HepG2 (cell line): Measurements from ENCODE around the gene MTO1. TPM values are rescaled to one million over a fixed set of nuclear protein-coding genes. Genes with fewer than 3 reads are reported as not detected.
A peak's percentile ranks its signal among the peaks of the same experiment; 100 is the strongest.

Experiments
- AKAP8 ChIP-seq: sonication (generic); formaldehyde crosslinking; IDR thresholded peaks from 2 replicates; pipeline ENCODE4 v1.5.1; 2020; ENCODE audit warnings: mild to moderate bottlenecking, missing genetic modification reagents
- CSRNP2 ChIP-seq: sonication (generic); formaldehyde crosslinking; conservative IDR thresholded peaks from 2 replicates; pipeline ENCODE4 v1.8.0; 2022; ENCODE audit warnings: low read depth, missing genetic modification reagents
- ELF3 ChIP-seq: IDR thresholded peaks from 2 replicates; pipeline ENCODE4 v1.6.1; 2016; ENCODE audit warnings: missing genetic modification reagents, missing compliant biosample characterization
- FLYWCH1 ChIP-seq: sonication (generic); formaldehyde crosslinking; IDR thresholded peaks from 2 replicates; pipeline ENCODE4 v1.8.1; 2023; ENCODE audit warnings: mild to moderate bottlenecking, missing genetic modification reagents
- FOXO1 ChIP-seq: sonication (generic); formaldehyde crosslinking; IDR thresholded peaks from 2 replicates; pipeline ENCODE4 v1.4.0; 2020; ENCODE audit warnings: missing genetic modification reagents
- GABPB1 ChIP-seq: IDR thresholded peaks from 2 replicates; pipeline ENCODE4 v1.6.1; 2016; ENCODE audit warnings: mild to moderate bottlenecking, missing genetic modification reagents, moderate library complexity, missing compliant biosample characterization
- HES4 ChIP-seq: sonication (generic); formaldehyde crosslinking; IDR thresholded peaks from 2 replicates; pipeline ENCODE4 v1.9.0; 2021; ENCODE audit warnings: mild to moderate bottlenecking, missing genetic modification reagents, borderline replicate concordance
- HOXD1 ChIP-seq: sonication (generic); formaldehyde crosslinking; IDR thresholded peaks from 2 replicates; pipeline ENCODE4 v1.5.0; 2020; ENCODE audit warnings: missing genetic modification reagents
- POLR2A ChIP-seq, 2 experiments: IDR thresholded peaks; 2 replicates each; pipeline ENCODE4 v1.6.1; 2011; ENCODE audit warnings: low read depth in 2 of 2, low read length in 2 of 2, mild to moderate bottlenecking in 1 of 2, moderate library complexity in 1 of 2; ENCODE audit not compliant: insufficient read depth in 1 of 2
- ZNF142 ChIP-seq: sonication (generic); formaldehyde crosslinking; IDR thresholded peaks from 2 replicates; pipeline ENCODE4 v1.4.0; 2020; ENCODE audit warnings: missing genetic modification reagents
- ZNF160 ChIP-seq: sonication (generic); formaldehyde crosslinking; IDR thresholded peaks from 2 replicates; pipeline ENCODE4 v1.8.0; 2022; ENCODE audit warnings: mild to moderate bottlenecking, inconsistent platforms, missing genetic modification reagents
- ZNF205 ChIP-seq: IDR thresholded peaks from 2 replicates; pipeline ENCODE4 v1.6.1; 2018; ENCODE audit warnings: missing biosample characterization, missing genetic modification reagents
- ZNF230 ChIP-seq: sonication (generic); formaldehyde crosslinking; IDR thresholded peaks from 2 replicates; pipeline ENCODE4 v1.4.0; 2020; ENCODE audit warnings: mild to moderate bottlenecking, missing genetic modification reagents
- ZNF234 ChIP-seq: sonication (generic); formaldehyde crosslinking; conservative IDR thresholded peaks from 2 replicates; pipeline ENCODE4 v1.5.1; 2020; ENCODE audit warnings: mild to moderate bottlenecking, missing genetic modification reagents
- ZNF30 ChIP-seq: sonication (generic); formaldehyde crosslinking; IDR thresholded peaks from 2 replicates; pipeline ENCODE4 v1.5.0; 2020; ENCODE audit warnings: mild to moderate bottlenecking, missing genetic modification reagents
- ZNF326 ChIP-seq: sonication (generic); formaldehyde crosslinking; IDR thresholded peaks from 2 replicates; pipeline ENCODE4 v1.4.0; 2020; ENCODE audit warnings: missing genetic modification reagents, borderline replicate concordance
- ZNF430 ChIP-seq: sonication (generic); formaldehyde crosslinking; IDR thresholded peaks from 2 replicates; pipeline ENCODE4 v1.9.0; 2021; ENCODE audit warnings: mild to moderate bottlenecking, missing genetic modification reagents
- ZNF704 ChIP-seq: sonication (generic); formaldehyde crosslinking; IDR thresholded peaks from 2 replicates; pipeline ENCODE4 v1.8.1; 2023; ENCODE audit warnings: mild to moderate bottlenecking, inconsistent platforms, moderate library complexity, missing genetic modification reagents, borderline replicate concordance
- ZNF790 ChIP-seq: sonication (generic); formaldehyde crosslinking; IDR thresholded peaks from 2 replicates; pipeline ENCODE4 v1.8.0; 2022; ENCODE audit warnings: missing genetic modification reagents, mild to moderate bottlenecking, borderline replicate concordance
- ZNF883 ChIP-seq: sonication (generic); formaldehyde crosslinking; IDR thresholded peaks from 2 replicates; pipeline ENCODE4 v1.5.1; 2020; ENCODE audit warnings: mild to moderate bottlenecking, missing genetic modification reagents; ENCODE audit errors: not compliant biosample characterization
- polyA plus RNA-seq, 8 experiments: library from polyadenylated mRNA; depleted of rRNA in 3 of 8; stranded (reverse) in 7 of 8; unstranded in 1 of 8; fragments of >200 nt; fragmentation: Illumina TruSeq in 4 of 8; extraction: Trizol in 4 of 8; gene quantifications; 2 replicates each; pipeline versions ENCODE4 v1.2.1 to v1.2.3, GENCODE V29; 2011 to 2016; ENCODE audit warnings: low read depth in 4 of 8, missing spikeins in 1 of 8, mixed read lengths in 1 of 8; ENCODE audit not compliant: insufficient read depth in 1 of 8
- total RNA-seq, 5 experiments: library from RNA; depleted of rRNA; stranded (reverse); fragments of >200 nt; fragmentation: Illumina TruSeq; extraction: Trizol; gene quantifications; 2 replicates each; pipeline ENCODE4 v1.2.3, GENCODE V29; 2016; ENCODE audit warnings: low read depth in 1 of 5

The MTO1 gene
- total and polyA plus RNA-seq, 2 of the 13 experiments (the other 11 are each of a cell fraction or from before 2014, with no cell fraction given): 21.1 to 45.3 TPM

GRCh38 chr6:73519926-73520687 is 58.6 kb downstream of the MTO1 start (continued):
- TF ChIP-seq ZNF142 (CRISPR knock-in tag) (peak; percentile 66; the same call in 1 of the 2 replicates), ZNF205 (CRISPR knock-in tag) (peak; percentile 64; the same call in 1 of the 2 replicates), CSRNP2 (CRISPR knock-in tag) (no peak), AKAP8 (peak; percentile 93), POLR2A (IDR thresholded peaks at IDR 0.05; ENCODE audit: insufficient read depth in 1 of 2, low read depth in 2 of 2, low read length in 2 of 2) (peak; percentile 72 to 77), ZNF230 (peak; percentile 76; the same call in 1 of the 2 replicates), ZNF160 (CRISPR knock-in tag) (peak; percentile 0; the same call in 1 of the 2 replicates), ZNF883 (CRISPR knock-in tag) (peak; percentile 11), ELF3 (CRISPR knock-in tag) (no peak), GABPB1 (peak; percentile 43; the same call in 1 of the 2 replicates), ZNF704 (CRISPR knock-in tag) (0 out of 2 replicates have a peak, but pooled peaks have one; percentile 48), ZNF326 (CRISPR knock-in tag) (no peak), ZNF234 (CRISPR knock-in tag) (peak; percentile 96; the same call in 1 of the 2 replicates), HOXD1 (CRISPR knock-in tag) (peak; percentile 31; the same call in 1 of the 2 replicates), FOXO1 (CRISPR knock-in tag) (no peak), ZNF430 (peak; percentile 39; the same call in 1 of the 2 replicates), FLYWCH1 (CRISPR knock-in tag) (peak; percentile 22; the same call in 1 of the 2 replicates), ZNF790 (CRISPR knock-in tag) (peak; percentile 12; the same call in 1 of the 2 replicates), HES4 (CRISPR knock-in tag) (peak; percentile 32; the same call in 1 of the 2 replicates), ZNF30 (CRISPR knock-in tag) (no peak; the same call in 1 of the 2 replicates)
